GM21381 (cell line): Measurements from ENCODE around the gene CD37.

Source experiments
- ATAC-seq: cut with Tn5 transposase; IDR thresholded peaks from one replicate; pipeline ENCODE4 v1.9.1; 2021; ENCODE audit warnings: mild to moderate bottlenecking, moderate library complexity; ENCODE audit not compliant: unreplicated experiment

CD37 gene

GRCh38 chr19:49344505-49345423 is 9.6 kb downstream of the CD37 start:
- ATAC-seq, result no peak

- no peak for ATAC-seq
These were observed 12.0 kb downstream of the CD37 start for GRCh38 chr19:49347191-49347590.

GRCh38 chr19:49347835-49348234 is 12.6 kb downstream of the CD37 start:
- ATAC-seq, result no peak

- no peak for ATAC-seq
These were observed 13.3 kb downstream of the CD37 start for GRCh38 chr19:49348305-49349189.

GRCh38 chr19:49349567-49349966 is 14.4 kb downstream of the CD37 start:
- no peak for ATAC-seq

GRCh38 chr19:49355909-49356353 is 20.7 kb downstream of the CD37 start:
- no peak for ATAC-seq

GRCh38 chr19:49356382-49356781 is 21.2 kb downstream of the CD37 start:
- no peak for ATAC-seq

- ATAC-seq, result no peak
These were observed 22.0 kb downstream of the CD37 start for GRCh38 chr19:49357186-49357585.

GRCh38 chr19:49359851-49360820 is 24.9 kb downstream of the CD37 start:
- no peak for ATAC-seq

- no peak for ATAC-seq
These were observed 26.3 kb downstream of the CD37 start for GRCh38 chr19:49361438-49362047.

GRCh38 chr19:49362048-49362928 is 27.1 kb downstream of the CD37 start, which contains the start of gene TEAD2:
Gene TEAD2 (minus strand): TSS chr19:49362416. CDS start chr19:49360075, 2,341 bp downstream.
- no peak for ATAC-seq

- ATAC-seq, result no peak
These were observed 27.7 kb downstream of the CD37 start for GRCh38 chr19:49362929-49363267.

GRCh38 chr19:49363268-49364082 is 28.3 kb downstream of the CD37 start, which contains the start of gene DKKL1:
Gene DKKL1 (plus strand): TSS chr19:49363877. CDS start chr19:49363999, 122 bp downstream.
- peak; percentile 62 for ATAC-seq

GRCh38 chr19:49364083-49364737 is 29.0 kb downstream of the CD37 start:
- ATAC-seq, result no peak

GRCh38 chr19:49366110-49366509 is 30.9 kb downstream of the CD37 start:
- ATAC-seq, result no peak

GRCh38 chr19:49368711-49369358 is 33.6 kb downstream of the CD37 start:
- no peak for ATAC-seq

GRCh38 chr19:49371184-49371583 is 36.0 kb downstream of the CD37 start:
- ATAC-seq, result no peak
